Stimulated activated CD4-positive, alpha-beta T cell treated with anti-CD3 and anti-CD28 coated beads, Interleukin-2, amount 100 ng/mL, for 4 hours (primary cell): ENCODE measurements around the gene IKZF2.

Experiments
- DNase-seq: peaks from one replicate; pipeline ENCODE4 v3.0.0-alpha.2; 2020; ENCODE audit warnings: low read depth

IKZF2 gene

DNA sequence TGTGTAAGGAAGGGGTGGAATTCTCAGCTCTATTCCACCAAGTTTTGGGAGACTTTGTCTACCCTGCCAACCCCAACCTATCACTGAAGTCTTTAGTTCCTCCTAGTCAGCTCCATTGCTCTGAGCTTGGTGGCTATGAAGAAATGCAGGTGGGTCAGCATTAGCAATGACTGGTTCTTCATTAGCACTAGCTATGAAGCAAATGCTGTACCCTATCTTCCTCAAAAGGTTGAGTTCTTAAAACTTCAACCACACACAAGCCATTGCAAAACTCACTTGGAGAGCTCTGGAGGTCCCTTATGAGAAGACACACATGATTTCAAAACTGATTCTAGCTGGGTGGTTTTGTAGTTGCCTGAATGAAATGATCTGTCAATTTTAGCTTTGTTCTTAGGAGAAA lies 193.8 kb downstream of the IKZF2 start:
- DNase-seq: no peak

DNA sequence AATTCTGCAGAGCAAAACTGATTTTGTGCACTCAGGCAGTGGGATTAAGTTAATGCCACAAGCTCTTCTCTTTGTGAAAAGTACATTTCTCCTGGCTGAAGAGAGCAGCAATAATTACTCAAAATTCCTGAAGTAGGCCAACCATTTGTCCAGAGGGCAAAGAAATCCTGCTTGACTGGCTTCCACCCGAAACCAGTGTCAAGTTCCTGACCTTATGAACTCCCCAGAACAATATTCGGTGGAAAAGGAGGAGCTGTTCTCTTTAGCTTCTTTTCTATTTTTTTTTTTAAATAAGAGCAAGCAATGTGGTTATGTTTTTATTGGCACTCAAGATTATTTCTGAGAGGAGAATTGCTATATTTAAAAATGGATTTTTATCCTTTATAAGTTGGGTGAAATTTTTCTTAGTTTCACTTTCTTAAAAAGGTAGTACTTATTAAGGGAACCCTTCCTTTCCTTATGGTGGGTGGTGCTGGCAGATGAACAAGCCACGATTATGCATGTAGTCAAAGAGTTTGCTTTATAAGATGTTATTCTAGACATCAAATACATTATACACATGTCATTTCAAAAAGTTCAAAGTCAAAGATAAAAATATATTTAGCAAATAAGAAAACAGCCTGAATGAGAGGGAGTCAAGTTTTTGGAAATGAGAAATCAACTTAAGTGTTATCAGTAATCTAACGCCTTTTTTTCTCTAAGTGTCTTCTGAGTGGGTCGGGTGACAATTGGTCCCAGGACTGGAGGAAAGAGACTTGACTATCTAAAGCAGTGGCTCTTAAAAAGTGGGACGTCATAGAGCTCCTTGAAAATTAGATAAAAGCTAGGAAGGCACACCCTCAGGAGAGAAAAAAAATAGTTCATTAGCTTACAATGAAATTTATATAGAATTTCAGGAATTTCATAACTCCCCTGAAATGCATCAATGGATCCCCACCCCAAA lies 194.5 kb downstream of the IKZF2 start:
- DNase-seq: no peak

DNA sequence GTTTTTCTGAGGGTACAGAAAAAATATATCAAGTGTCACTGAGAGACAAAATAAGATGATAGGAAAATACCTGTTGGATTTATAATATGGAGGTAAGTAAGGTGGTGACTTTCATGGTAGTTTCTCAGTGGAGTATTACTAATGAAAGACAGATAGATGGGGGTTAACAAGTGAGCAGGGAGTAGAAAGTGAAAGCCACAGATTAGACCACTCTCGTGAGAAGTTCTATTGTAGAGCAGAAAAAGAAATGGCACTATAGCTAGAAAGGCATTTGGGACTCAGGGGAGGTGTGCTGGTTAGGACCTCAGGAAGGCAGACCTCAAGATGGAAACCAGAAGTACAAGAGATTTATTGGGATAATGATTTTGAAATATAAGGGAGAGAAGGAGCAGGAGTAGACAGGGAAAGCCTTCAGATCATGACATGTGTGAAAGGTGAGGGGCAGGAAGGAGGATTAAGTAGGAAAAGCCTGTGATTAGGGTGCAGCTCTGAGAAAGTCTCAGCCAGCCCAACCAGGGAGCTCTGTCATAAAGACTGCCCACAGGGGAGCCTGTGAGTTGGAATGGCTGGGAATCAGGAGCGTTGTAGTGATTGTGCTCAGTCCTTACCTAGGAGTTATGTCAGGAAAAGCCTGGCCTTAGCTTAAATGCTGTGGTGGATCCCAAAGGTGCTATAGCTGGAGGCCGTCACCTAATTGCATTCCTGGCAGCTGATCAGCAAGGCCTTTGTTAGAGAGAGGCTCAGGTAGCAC lies 198.1 kb downstream of the IKZF2 start:
- DNase-seq: no peak

DNA sequence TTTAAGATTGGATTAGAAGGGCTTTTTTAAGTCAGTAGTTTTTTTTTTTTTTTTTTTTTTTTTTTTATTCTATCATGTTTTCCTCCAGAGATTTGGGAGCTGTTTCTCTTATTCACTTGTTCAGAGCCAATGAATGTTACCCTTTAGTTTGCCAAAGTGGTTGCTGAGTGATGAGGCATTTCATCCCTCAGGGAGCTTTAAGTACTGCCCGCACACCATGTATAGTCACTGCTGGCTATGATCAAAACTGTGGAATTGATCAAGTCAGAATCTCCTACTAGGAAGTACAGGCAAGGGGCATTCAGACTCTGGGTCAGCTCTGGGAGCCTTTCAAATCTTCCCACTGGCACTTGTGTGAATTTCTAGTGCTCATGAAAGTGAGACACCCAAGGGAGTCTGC lies 201.6 kb downstream of the IKZF2 start:
- DNase-seq: no peak
